ENCODE measurements around the gene PABPN1L. TPM values are rescaled to one million over a fixed set of nuclear protein-coding genes. Genes with fewer than 3 reads are reported as not detected.

The PABPN1L gene
- total and polyA plus RNA-seq, 9 of the 15 experiments (the other 6 are each of a cell fraction or from before 2014, with no cell fraction given), result 0.11 to 0.32 TPM; not detected in 7

- TF ChIP-seq CEBPG (CRISPR knock-in tag; IDR thresholded peaks at IDR 0.05) (0 out of 2 replicates have a peak, but pooled peaks have one; percentile 10), CEBPG (tag; conservative IDR thresholded peaks at IDR 0.05 in 1 of 2, IDR thresholded peaks at IDR 0.05 in 1 of 2) (no peak), SRSF7 (optimal IDR thresholded peaks at IDR 0.05; ENCODE audit: low read depth, low read length) (no peak), SMARCC2 (IDR thresholded peaks at IDR 0.05; ENCODE audit: low read depth) (no peak), TRIM24 (IDR thresholded peaks at IDR 0.05) (no peak), ARNT (IDR thresholded peaks at IDR 0.05) (no peak), JUND (IDR thresholded peaks at IDR 0.05; ENCODE audit: borderline replicate concordance, low read depth, low read length) (no peak), JUND (tag; IDR thresholded peaks at IDR 0.05; ENCODE audit: borderline replicate concordance, low read depth, low read length) (no peak), ID3 (CRISPR knock-in tag; IDR thresholded peaks at IDR 0.05) (no peak), ID3 (tag; IDR thresholded peaks at IDR 0.05) (no peak), POLR2AphosphoS5 (IDR thresholded peaks at IDR 0.05; ENCODE audit: control insufficient read depth, insufficient read depth, low read depth, low read length) (no peak), YY1 (IDR thresholded peaks at IDR 0.05; ENCODE audit: borderline replicate concordance in 1 of 3, control insufficient read depth in 1 of 3, extremely low read depth in 1 of 3, insufficient read depth in 3 of 3, insufficient read length in 1 of 3, insufficient replicate concordance in 2 of 3, low read depth in 1 of 3, low read length in 2 of 3) (no peak), ARID2 (IDR thresholded peaks at IDR 0.05) (no peak), POU5F1 (IDR thresholded peaks at IDR 0.05; ENCODE audit: borderline replicate concordance, low read depth, low read length, partially characterized antibody) (no peak), ATF3 (IDR thresholded peaks at IDR 0.05) (no peak), ATF3 (CRISPR knock-in tag; conservative IDR thresholded peaks at IDR 0.05) (no peak)
- TF ChIP-seq, protein P1, sequence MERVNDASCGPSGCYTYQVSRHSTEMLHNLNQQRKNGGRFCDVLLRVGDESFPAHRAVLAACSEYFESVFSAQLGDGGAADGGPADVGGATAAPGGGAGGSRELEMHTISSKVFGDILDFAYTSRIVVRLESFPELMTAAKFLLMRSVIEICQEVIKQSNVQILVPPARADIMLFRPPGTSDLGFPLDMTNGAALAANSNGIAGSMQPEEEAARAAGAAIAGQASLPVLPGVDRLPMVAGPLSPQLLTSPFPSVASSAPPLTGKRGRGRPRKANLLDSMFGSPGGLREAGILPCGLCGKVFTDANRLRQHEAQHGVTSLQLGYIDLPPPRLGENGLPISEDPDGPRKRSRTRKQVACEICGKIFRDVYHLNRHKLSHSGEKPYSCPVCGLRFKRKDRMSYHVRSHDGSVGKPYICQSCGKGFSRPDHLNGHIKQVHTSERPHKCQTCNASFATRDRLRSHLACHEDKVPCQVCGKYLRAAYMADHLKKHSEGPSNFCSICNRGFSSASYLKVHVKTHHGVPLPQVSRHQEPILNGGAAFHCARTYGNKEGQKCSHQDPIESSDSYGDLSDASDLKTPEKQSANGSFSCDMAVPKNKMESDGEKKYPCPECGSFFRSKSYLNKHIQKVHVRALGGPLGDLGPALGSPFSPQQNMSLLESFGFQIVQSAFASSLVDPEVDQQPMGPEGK (CRISPR knock-in tag; IDR thresholded peaks at IDR 0.05; ENCODE audit: borderline replicate concordance), result no peak
- TF ChIP-seq, protein P2, sequence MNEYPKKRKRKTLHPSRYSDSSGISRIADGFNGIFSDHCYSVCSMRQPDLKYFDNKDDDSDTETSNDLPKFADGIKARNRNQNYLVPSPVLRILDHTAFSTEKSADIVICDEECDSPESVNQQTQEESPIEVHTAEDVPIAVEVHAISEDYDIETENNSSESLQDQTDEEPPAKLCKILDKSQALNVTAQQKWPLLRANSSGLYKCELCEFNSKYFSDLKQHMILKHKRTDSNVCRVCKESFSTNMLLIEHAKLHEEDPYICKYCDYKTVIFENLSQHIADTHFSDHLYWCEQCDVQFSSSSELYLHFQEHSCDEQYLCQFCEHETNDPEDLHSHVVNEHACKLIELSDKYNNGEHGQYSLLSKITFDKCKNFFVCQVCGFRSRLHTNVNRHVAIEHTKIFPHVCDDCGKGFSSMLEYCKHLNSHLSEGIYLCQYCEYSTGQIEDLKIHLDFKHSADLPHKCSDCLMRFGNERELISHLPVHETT (CRISPR knock-in tag; conservative IDR thresholded peaks at IDR 0.05 in 1 of 2, IDR thresholded peaks at IDR 0.05 in 1 of 2), result no peak
- TF ChIP-seq, protein P3, sequence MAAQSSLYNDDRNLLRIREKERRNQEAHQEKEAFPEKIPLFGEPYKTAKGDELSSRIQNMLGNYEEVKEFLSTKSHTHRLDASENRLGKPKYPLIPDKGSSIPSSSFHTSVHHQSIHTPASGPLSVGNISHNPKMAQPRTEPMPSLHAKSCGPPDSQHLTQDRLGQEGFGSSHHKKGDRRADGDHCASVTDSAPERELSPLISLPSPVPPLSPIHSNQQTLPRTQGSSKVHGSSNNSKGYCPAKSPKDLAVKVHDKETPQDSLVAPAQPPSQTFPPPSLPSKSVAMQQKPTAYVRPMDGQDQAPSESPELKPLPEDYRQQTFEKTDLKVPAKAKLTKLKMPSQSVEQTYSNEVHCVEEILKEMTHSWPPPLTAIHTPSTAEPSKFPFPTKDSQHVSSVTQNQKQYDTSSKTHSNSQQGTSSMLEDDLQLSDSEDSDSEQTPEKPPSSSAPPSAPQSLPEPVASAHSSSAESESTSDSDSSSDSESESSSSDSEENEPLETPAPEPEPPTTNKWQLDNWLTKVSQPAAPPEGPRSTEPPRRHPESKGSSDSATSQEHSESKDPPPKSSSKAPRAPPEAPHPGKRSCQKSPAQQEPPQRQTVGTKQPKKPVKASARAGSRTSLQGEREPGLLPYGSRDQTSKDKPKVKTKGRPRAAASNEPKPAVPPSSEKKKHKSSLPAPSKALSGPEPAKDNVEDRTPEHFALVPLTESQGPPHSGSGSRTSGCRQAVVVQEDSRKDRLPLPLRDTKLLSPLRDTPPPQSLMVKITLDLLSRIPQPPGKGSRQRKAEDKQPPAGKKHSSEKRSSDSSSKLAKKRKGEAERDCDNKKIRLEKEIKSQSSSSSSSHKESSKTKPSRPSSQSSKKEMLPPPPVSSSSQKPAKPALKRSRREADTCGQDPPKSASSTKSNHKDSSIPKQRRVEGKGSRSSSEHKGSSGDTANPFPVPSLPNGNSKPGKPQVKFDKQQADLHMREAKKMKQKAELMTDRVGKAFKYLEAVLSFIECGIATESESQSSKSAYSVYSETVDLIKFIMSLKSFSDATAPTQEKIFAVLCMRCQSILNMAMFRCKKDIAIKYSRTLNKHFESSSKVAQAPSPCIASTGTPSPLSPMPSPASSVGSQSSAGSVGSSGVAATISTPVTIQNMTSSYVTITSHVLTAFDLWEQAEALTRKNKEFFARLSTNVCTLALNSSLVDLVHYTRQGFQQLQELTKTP (IDR thresholded peaks at IDR 0.05; ENCODE audit: low read depth in 1 of 2, partially characterized antibody in 2 of 2), result no peak
Observed at GRCh38 chr16:88879788-88880055, 13.3 kb upstream of the PABPN1L start (continued).

Measured in K562 (cell line).